GM21528 (cell line): Measurements from ENCODE around the gene ZBED4.
A peak's percentile ranks its signal among the peaks of the same experiment; 100 is the strongest.
"Not testable (repeated sequence)": the region's sequence is repeated elsewhere in the genome, so short reads cannot be mapped to it uniquely, and the experiment has no call there.

Source experiments
- ATAC-seq: cut with Tn5 transposase; IDR thresholded peaks from one replicate; pipeline ENCODE4 v1.9.1; 2021; ENCODE audit warnings: mild to moderate bottlenecking, moderate library complexity; ENCODE audit not compliant: unreplicated experiment, low FRiP score

ZBED4 gene

DNA sequence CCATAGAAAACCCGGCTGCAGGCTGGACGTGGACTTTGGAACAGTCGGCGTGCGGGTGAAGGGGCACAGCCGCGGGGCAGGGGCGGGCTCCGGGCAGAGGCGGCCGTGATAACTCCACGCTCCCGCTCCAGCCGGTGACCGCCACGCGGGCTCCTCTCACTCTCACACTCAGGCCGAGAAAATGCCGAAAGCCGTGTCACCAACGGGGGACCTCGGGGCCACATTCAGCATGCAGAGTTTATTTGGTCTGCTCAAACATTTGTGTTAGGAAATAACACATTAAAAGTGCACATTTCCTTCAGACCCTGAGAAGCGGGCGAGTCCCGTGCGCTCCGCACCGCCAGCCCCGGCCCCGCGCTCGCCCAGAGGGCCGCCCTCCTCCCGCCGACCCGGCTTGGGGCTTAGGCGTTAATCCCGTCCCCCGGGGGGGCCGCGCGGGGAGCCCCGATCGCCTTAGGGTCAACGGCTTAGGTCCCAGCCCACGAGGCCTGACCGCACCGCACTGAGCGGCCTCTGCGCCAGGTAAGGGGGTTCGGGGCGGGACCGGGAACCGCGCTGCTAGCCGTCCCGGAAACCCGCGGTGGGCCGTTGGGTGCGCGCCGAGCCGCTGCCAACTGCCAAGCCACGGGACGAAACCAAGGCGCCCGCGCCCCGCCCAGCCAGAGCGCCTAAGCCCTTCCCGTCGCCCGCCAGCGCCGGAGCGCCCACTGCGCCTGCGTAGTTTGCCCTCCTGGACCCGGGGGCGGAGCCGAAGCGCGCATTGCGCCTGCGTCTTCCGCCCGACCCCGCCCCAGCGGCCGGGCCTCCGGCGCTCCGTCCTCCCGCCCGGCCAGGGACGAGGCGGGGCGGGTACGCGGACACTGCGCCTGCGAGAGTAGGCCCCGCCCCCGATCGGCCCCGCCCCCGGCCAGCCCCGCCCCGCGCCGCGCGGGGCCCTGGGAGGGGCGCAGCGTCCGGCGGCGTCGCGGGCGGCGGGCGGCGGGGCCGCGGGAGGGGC is at the start of gene ZBED4:
TSS of gene ZBED4 (plus strand) at position 947 of the 997 bp plus-strand sequence. CDS start 29,819 bp downstream, outside the sequence.
- peak; percentile 62 for ATAC-seq

DNA sequence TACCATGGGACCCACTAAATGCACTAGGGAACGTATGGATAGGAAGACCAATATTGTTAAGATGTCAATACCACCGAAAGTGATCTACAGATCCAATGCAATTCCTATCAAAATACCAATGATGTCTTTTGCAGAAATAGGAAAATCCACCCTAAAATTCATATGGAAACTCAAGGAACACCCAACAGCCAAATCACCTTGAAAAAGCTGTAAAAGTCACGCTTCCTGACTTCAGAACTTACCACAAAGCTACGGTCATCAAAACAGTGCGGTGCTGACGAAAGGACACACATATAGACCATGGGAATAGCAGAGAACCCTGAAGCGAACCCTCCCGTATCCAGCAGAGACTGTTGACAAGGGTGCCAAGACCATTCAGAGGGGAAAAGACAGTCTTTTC is 46.5 kb upstream of the ZBED4 start:
- ATAC-seq, result no peak

- no peak for ATAC-seq
Observed at GRCh38 chr22:49807780-49808708, 45.6 kb upstream of the ZBED4 start.

DNA sequence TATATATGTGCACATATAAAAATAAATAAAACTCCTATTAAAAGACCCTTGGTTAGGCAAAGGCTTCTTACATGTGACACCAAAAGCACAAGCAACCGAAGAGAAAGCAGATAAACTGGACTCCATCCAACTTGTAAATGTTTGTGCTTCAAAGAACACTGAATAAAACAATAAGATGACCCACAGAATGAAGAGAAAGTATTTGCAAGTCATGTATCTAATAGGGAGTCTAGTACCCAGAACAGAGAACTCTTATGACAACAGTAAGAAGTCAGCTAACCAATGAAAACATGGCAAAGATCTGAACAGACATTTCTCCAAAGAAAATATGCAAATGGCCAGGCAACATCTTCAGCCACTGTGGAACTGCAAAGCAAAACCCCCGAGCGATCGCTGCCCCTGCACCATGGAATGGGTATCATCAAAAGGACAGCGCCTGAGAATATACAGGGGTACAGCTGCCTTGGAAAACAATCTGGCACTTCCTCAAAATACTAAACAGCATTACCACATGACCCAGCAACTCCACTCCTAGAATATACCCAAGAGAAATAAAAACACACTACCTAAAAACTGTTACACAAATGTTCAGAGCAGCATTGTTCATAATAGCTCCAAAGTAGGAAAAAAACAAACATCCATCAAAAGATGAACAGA is 43.2 kb upstream of the ZBED4 start:
- ATAC-seq, result no peak

DNA sequence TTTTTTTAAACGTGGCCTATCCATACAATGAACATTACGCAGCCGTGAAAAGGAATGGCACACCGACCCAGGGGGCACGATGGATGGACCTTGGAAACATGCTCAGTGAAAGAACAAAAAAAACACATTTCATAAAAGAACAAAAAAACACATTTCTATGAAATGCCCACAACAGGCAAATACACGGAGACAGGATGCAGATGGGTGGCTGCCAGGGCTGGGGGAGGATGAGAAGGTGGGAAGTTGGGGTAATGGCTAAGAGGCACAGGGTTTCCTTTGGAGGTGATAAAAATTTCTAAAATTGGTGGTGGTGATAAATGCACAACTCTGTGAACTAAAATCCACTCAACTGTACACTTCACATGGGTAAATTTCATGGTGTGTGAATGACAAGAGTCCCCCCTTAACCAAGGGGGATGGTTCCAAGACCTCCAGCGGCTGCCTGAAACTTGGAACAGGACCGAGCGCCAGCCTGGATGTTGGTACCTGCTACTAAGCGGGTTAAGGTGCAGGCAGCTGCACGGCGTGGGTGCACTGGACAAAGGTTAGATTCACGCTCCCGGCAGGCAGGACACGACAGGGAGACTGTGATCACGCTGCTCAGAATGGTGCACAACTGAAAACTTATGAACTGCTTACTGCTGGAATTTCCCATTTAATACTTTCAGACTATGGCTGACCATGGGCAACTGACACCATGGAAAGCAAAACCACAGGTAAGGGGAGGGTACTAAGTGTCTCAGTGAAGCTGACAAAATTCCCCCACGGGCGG is 42.4 kb upstream of the ZBED4 start:
- ATAC-seq, result no peak

- ATAC-seq, result no peak
Observed at GRCh38 chr22:49812838-49813237, 40.8 kb upstream of the ZBED4 start.

DNA sequence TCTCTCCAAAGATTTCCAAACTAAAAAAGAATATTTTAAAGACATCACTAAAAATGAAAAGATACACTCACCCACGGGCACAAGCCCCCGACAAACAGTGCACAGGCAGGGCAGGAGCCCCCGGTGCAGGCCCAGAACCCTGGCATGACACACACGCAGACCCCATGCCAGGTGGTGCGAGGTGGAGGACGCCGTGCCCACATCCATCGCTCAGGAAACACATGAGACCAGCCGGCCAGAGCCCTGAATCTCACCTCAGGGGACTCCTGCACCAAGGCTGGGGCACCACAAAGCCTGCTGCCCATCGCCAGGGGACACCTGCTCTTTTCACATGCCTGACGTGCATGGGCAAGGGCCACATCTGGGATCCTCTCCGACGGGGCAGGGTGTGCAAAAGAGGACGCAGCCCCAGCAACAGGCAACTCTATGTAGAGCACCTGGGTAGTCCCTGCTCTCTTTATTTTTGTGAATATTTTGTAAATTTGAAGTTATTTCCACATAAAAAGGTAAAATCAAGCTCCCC is 39.4 kb upstream of the ZBED4 start:
- ATAC-seq, result no peak

- no peak for ATAC-seq
Observed at GRCh38 chr22:49814856-49815255, 38.8 kb upstream of the ZBED4 start.

- ATAC-seq, result no peak
Observed at GRCh38 chr22:49815641-49816091, 38.0 kb upstream of the ZBED4 start.

DNA sequence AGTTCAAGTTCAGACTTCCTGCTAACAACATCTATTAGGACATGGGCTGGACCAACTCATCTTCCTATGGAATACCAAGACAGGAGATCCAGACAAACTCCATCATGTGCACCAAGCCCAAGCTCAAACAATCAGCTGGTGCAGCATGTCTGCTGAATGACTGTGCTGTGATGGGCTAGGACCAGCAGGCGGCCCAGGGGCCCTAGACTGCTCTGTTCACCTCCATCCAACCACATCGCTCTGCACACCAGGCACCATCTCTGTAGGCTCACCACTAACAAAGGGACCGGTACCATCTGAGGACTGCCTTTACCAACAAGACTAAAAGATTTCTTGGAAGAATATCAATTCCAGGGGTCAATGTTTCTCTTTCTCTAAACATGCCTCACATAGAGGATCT is 36.3 kb upstream of the ZBED4 start:
- ATAC-seq, result no peak

DNA sequence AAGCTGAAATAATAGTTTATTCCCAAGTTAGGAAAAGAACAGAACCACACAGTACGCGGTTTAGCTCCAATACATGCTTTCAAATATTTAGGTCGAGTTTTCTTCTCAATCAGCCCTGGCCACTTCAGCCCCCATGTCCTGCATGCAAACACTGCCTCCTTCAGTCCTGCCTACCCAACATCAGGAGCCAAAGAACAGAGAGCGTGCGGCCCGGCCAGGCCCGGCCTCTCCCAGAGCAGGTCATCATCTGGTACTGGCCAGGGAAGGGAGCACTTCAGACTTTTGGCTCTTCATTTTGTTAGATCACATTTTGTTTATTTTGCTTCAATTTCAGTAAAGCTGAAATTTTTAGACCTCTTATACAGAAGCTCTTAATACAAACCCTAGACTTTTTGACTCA is 32.7 kb upstream of the ZBED4 start:
- no peak for ATAC-seq

DNA sequence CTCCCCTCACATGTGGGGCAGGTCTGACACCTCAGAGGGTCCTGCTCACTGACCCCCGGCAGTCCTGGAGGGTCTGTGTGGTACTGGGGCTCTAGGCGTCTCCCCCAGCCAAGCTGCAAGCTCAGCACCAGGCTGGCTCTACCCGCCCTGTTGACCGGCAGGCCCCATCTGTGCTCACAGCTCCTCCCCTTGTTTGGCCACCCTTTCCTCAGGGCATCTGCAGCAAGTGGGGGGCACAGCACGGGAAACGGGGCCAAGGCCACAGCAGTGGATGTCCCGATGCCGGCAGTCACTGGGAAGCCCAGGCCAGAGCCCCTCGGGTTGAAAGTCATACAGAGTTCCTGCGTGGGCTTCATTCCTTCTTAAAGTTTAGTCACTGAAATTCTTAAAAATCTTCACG is 31.9 kb upstream of the ZBED4 start:
- ATAC-seq, result not testable (repeated sequence)

DNA sequence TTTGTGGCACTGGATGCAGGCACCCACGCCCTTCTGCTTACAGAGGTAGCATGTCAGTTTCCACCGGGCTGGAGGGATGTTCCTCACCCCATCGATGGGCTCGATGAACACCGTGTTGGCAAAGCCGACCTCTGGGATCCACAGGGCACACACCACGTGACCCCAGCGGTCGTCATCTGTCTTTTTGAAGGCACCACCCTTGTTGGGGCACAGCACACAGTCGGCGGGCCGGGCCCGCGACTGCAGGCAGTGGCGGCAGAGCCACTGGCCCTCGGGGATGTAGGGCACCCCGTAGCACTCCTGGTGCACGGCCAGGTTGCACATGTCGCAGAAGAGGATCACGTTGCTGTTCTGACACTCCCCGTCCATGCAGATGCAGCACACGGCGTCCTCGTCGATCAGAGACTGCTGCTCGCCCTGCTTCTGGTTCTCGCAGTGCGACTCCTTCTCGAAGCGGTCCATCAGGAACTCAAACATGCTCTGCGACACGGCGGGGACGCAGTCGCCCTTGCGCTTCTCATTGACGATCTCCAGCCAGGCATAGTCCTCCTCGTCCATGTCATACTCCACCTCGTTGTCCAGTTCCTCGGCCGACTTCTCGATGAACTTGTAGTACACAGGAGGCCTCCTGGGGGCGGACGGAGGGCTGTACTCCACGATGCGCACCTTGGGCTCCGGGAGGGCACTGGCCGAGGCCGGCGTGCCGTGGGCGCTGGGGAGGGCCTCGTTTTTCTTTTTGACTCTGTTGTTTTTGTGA is 30.2 kb upstream of the ZBED4 start:
- ATAC-seq, result no peak

DNA sequence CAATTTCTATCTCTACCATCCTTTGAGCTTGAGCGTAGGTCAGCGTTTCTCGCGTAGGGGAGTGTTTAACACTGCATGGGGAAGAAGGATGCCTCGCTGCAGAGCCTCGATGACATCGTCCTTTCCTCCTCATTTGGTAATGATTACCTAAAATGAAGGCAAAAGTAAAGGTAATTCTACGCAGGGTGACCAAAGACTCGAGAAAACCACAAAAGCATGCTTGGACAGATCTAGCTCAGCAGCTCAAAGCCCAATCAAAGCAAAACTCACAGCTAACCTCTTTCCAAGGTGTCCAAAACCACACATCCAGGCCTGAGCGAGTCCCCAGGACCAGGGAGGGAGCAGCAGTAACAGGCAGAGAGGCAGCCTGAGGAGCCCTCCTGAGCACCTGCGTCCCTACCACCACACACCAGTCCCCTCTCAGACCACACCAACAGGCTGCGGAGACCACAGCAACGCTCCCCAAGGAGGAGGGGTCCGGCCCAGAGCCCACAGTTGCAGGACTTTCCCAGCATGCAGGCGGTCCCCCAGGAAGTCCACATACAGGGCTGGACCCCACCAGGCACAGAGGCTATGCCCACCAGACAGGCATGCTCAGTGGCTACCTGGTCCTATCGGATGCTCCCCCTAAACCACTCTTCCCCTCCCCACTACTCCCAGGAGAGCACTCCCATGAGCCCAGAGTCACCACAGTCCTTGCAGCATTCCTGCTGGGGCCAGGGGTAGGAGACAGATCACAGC is 29.3 kb upstream of the ZBED4 start:
- no peak for ATAC-seq

- ATAC-seq, result no peak
Observed at GRCh38 chr22:49824936-49825335, 28.7 kb upstream of the ZBED4 start.

- ATAC-seq, result no peak
Observed at GRCh38 chr22:49825436-49825835, 28.2 kb upstream of the ZBED4 start.

- no peak for ATAC-seq
Observed at GRCh38 chr22:49825944-49826602, 27.6 kb upstream of the ZBED4 start.
